GM18951 (cell line): ENCODE data around the gene SLC16A4.
"Not testable (repeated sequence)": the region's sequence is repeated elsewhere in the genome, so short reads cannot be mapped to it uniquely, and the experiment has no call there.

ENCODE experiments used
- POLR2A ChIP-seq: IDR thresholded peaks from 4 replicates; pipeline ENCODE4 v1.6.1; 2011; ENCODE audit warnings: mild to moderate bottlenecking; ENCODE audit not compliant: insufficient read length, insufficient read depth; ENCODE audit errors: extremely low read depth
- in situ Hi-C: fragments of 300-500 bp; cut with MboI; formaldehyde crosslinking; loops from one replicate; pipeline ENCODE4 v1.12.0; 2022; ENCODE audit warnings: low sequenced_read_pairs, mixed read lengths, inconsistent platforms; ENCODE audit not compliant: unreplicated experiment

The SLC16A4 gene

GRCh38 chr1:110390692-110391245 is at the start of gene SLC16A4:
TSS of gene SLC16A4 (minus strand) at chr1:110391026. CDS start at chr1:110389323, 1,703 bp downstream.
- TF ChIP-seq POLR2A = no peak

GRCh38 chr1:110439873-110440272 is 49.0 kb upstream of the SLC16A4 start:
- in situ Hi-C loops = not testable (repeated sequence)

More at GRCh38 chr1:110390692-110391245, at the start of gene SLC16A4:
- in situ Hi-C loops = no loop called here

- no peak for TF ChIP-seq POLR2A
- in situ Hi-C loops = no loop called here
These were observed 48.1 kb upstream of the SLC16A4 start for GRCh38 chr1:110438893-110439292.

- in situ Hi-C loops = not testable (repeated sequence)
These were observed 46.9 kb upstream of the SLC16A4 start for GRCh38 chr1:110437645-110438299.

GRCh38 chr1:110436635-110437034 is 45.8 kb upstream of the SLC16A4 start:
- no peak for TF ChIP-seq POLR2A
- in situ Hi-C loops = no loop called here

- in situ Hi-C loops = no loop called here
- no peak for TF ChIP-seq POLR2A
These were observed 44.1 kb upstream of the SLC16A4 start for GRCh38 chr1:110434946-110435345.

- no peak for TF ChIP-seq POLR2A
- in situ Hi-C loops = no loop called here
These were observed 43.0 kb upstream of the SLC16A4 start for GRCh38 chr1:110433803-110434202.

- in situ Hi-C loops = no loop called here
- no peak for TF ChIP-seq POLR2A
These were observed 42.4 kb upstream of the SLC16A4 start for GRCh38 chr1:110433213-110433612.

- in situ Hi-C loops = no loop called here
These were observed 40.1 kb upstream of the SLC16A4 start for GRCh38 chr1:110430901-110431300.

GRCh38 chr1:110430366-110430765 is 39.5 kb upstream of the SLC16A4 start:
- in situ Hi-C loops = no loop called here
- TF ChIP-seq POLR2A = no peak

More at GRCh38 chr1:110430901-110431300, 40.1 kb upstream of the SLC16A4 start:
- TF ChIP-seq POLR2A = no peak

GRCh38 chr1:110428946-110429345 is 38.1 kb upstream of the SLC16A4 start:
- in situ Hi-C loops = no loop called here
- TF ChIP-seq POLR2A = no peak

GRCh38 chr1:110426854-110427253 is 36.0 kb upstream of the SLC16A4 start:
- TF ChIP-seq POLR2A = no peak
- in situ Hi-C loops = no loop called here

GRCh38 chr1:110425612-110426152 is 34.9 kb upstream of the SLC16A4 start:
- in situ Hi-C loops = no loop called here

More at GRCh38 chr1:110425612-110426152, 34.9 kb upstream of the SLC16A4 start:
- TF ChIP-seq POLR2A = no peak
